Posterior vena cava (tissue), 2 donors: ENCODE measurements around the gene C1orf159. TPM values are rescaled to one million over a fixed set of nuclear protein-coding genes. Genes with fewer than 3 reads are reported as not detected.
"Not testable (repeated sequence)": the region's sequence is repeated elsewhere in the genome, so short reads cannot be mapped to it uniquely, and the experiment has no call there.

ENCODE experiments used
- DNase-seq: peaks from one replicate; pipeline ENCODE4 v3.0.0-alpha.2; 2020; ENCODE audit warnings: low spot score
- intact Hi-C, 2 donors: fragments of 100-400 bp; cut with DNase I; formaldehyde crosslinking; loops; one replicate each; pipeline versions ENCODE4 v1.14.1 to v1.14.2; 2022 to 2023
- long read RNA-seq, 2 donors: library from polyadenylated mRNA; unstranded; transcript quantifications; one replicate each; pipeline ENCODE4 v2.0.0, GENCODE V29; 2020 to 2021
- total RNA-seq, 2 donors: library from RNA; stranded (reverse); fragmentation: NEBNext Ultra II Directional; extraction: Animal tissue kit (Norgen Biotek cat#: 25700); gene quantifications; one replicate each; pipeline ENCODE4 v1.2.1, GENCODE V29; 2021
- donor health status: DM: yes; HTN: yes; CAD: no.
- donor health status: DM: yes; HTN: yes; CAD: no.

C1orf159 gene
- 1 to 10 TPM; 6.7 to 7.4 TPM for total RNA-seq
- long read RNA-seq, donor 1, partial matches to known transcripts, result 0 of 3 reads
- long read RNA-seq, donor 1, other reads (novel, unspliced or antisense), result 1 of 3 reads
- long read RNA-seq, donor 2, partial matches to known transcripts, result 4 of 13 reads
- long read RNA-seq, donor 2, other reads (novel, unspliced or antisense), result 6 of 13 reads

- DNase-seq, result peak; percentile 100
- intact Hi-C loops, result no loop called here
Measured at GRCh38 chr1:1115786-1116700, at the start of gene C1orf159. Gene C1orf159 (minus strand): TSS chr1:1116089. CDS start chr1:1091543, 24,546 bp downstream.

DNA sequence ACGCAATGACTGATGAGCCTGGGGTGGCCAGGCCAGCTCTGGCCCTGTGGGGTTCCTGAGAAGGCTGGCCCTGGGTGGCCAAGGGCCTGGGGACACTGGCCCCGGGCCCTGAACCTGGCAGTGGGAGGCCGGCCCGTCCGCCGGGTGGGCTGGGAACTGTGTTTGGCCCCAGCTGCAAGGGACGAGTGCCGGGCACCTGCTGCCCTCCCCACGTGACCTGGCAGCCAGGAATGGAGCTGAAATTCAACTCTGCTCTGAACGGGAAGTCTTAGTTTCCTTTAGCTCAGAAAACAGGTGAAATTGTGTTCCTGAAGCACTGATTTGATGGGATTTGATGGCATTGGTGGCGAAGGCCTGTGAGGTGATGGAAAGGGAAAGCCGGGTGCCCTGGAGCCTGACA is 49.6 kb upstream of the C1orf159 start:
- intact Hi-C loops, result no loop called here
- no peak for DNase-seq

GRCh38 chr1:1164701-1165451 is 49.0 kb upstream of the C1orf159 start:
- intact Hi-C loops, result no loop called here
- DNase-seq, result no peak

DNA sequence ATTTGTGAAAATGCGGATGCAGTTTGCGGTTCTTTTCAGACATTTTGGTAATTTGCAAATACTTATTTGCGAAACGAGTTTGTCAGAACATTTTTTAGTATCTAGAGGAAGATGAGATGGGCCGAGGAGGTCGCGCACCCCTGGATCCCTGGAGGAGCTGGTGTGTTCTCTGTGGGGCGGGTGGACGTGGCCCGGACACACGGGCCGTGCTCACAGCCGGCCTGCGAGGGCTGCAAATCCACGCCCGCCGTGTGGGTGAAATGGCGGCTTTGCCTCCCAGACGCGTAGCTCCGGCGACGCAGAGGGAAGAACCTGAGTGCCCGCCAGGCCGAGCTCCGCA is 48.4 kb upstream of the C1orf159 start:
- no peak for DNase-seq
- intact Hi-C loops, result no loop called here

DNA sequence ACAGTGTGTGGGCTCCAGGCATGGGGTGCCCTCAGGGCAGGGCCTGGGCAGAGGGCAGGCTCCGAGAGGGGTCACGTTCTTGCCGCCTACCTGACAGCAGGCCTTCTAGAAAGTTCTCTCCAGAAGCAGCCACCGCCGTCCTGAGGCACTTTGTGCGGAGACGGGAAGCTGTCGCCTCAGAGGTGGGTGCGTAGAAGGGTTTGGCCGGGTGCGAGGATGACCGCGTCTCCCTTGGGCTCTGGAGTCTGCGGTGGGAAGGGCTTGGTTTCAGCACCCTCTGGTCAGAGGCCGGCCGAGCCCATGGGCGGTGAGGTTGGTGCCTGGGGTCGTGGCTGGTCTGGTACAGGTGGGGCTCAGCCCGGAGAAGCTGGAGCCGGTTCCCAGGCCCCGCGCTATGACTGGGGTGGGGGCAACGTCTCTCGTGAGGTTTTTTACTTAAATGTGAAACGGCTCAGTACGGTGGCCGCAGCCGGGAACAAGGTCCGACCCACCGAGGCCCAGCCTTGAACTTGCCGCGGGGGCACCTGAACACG is 47.7 kb upstream of the C1orf159 start:
- intact Hi-C loops, result no loop called here
- no peak for DNase-seq

DNA sequence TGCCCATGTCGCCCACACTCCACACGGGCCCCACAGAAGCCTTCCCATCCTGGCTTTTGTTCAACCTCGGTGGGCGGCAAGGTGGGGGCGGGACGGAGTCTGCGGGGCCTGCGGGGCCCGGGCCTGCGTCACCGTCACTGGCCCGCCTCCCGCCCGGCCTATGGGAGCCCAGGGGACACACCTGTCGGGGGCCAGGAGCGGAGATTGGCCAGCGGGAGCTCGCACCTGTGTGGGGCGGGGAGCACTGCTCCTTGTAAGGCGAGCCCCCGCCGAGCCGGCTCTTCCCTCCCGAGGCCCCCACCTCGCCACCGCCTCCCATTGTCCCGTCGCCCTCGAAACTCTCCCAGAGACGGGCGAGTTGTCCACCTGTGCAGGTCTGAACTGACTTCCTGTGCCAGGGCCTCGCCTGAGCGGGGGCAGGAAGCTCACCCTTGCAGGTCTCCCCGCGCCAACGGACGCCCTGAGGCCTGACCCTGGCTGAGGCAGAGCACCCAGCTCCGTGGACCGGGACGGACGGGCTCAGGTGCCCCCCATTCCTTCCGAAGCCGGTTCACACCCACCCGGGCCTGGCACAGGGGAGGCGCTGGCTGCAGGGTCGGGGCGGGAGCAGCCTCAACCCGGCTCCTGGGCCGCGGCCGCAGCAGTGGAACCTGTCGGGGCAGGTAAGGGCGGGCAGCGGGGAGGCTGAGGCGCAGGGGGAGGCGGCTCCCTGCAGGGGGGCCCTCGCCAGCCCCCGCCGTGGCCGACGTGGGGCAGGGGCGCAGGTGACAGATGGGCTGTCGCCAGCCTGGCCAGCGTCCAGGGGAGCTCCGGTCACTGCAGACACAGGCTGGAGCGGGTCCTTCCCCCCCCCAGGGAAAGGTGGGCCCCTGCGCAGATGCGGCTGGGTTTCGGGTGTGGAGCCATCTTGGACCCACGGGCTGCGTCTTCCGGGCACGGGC is 47.0 kb upstream of the C1orf159 start:
- no peak for DNase-seq
- intact Hi-C loops, result no loop called here

GRCh38 chr1:1161683-1162079 is 45.8 kb upstream of the C1orf159 start:
- DNase-seq, result no peak
- intact Hi-C loops, result no loop called here

DNA sequence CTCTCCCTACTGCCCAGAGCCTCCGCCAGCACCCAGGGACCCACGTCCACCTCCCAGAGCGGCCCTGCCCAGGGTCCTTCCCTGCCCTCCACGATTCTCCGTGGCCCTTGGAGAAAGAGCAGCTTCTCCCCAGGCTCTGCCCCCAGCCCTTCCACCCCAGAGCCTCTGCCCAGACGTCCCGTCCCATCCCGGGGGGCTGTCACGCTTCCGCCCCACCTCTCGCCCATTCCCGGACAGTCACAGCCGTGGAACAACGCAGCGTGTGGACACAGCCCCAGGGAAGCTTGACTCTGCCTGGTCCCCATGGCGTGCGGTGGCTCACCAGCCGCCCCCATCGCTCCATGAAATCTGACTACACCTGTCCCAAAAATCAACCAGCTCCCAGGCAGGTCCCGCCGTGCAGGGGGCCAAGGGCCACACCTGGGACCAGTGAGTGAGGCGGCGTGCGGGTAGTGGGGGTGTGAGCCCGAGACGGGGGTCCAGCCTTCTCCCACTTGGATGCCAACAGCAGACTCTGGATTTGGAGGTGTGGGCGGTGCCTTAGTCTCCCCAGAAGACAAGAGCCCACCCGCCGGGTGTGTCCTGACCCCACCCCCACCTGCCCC is 45.3 kb upstream of the C1orf159 start:
- intact Hi-C loops, result no loop called here
- DNase-seq, result no peak

DNA sequence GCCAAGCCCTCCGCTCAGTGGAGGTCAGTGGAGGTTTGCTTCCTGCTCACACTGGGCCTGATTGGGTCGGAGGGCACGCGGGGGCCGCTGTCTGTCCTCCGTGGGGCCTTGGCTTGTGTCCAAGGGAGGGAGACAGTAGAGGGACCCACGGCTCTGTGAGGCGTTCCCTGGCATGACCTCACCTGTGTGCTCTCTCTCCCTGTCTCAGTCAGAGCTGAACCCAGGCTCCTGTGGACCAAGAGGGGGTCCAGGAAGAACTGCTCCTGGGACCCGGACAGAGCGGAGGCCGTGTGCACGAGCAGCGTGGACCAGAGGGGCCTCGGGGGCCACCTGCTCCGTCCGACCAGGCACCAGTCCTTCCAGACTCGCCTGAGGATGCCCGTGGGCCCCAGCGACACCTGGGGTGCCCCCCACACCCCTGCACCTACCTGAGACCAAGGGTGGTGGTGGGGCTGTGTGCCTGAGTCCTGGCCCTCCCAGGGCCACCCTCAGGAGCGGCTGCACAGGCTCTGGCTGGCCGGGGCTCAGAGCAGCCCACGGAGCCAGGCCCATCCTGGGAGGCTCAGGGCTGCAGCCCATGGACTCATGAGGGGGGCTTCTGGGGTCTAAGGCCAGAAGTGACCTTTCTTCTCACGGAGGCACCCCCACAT is 44.5 kb upstream of the C1orf159 start:
- DNase-seq, result no peak
- intact Hi-C loops, result no loop called here

GRCh38 chr1:1157914-1158710 is 42.2 kb upstream of the C1orf159 start:
- intact Hi-C loops, result no loop called here
- no peak for DNase-seq

GRCh38 chr1:1157426-1157913 is 41.6 kb upstream of the C1orf159 start:
- DNase-seq, result peak; percentile 96
- intact Hi-C loops, result no loop called here

- intact Hi-C loops, result no loop called here
- no peak for DNase-seq
Measured at GRCh38 chr1:1157033-1157365, 41.1 kb upstream of the C1orf159 start.

- DNase-seq, result no peak
- intact Hi-C loops, result no loop called here
Measured at GRCh38 chr1:1156140-1157032, 40.5 kb upstream of the C1orf159 start.

GRCh38 chr1:1155258-1155657 is 39.4 kb upstream of the C1orf159 start:
- no peak for DNase-seq
- intact Hi-C loops, result no loop called here

GRCh38 chr1:1153874-1154273 is 38.0 kb upstream of the C1orf159 start:
- no peak for DNase-seq
- intact Hi-C loops, result loop anchor here in 1 of 2 donors (1.0 kb wide), 1 partner anchor 157 kb away; no protein-coding TSS in a partner anchor

DNA sequence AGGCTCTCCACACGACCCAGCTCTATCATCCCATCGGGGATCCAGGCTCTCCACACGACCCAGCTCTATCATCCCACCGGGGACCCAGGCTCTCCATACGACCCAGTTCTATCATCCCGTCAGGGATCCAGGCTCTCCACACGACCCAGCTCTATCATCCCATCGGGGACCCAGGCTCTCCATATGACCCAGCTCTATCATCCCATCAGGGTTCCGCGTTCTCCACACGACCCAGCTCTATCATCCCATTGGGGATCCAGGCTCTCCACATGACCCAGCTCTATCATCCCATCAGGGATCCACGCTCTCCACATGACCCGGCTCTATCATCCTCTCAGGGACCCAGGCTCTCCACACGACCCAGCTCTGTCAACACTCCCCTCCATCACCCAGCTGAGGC is 37.3 kb upstream of the C1orf159 start:
- DNase-seq, result not testable (repeated sequence)
- intact Hi-C loops, result loop anchor here in 1 of 2 donors (1.0 kb wide), 1 partner anchor 156 kb away; no protein-coding TSS in a partner anchor
